Nephron (organoid): ENCODE measurements around the gene TIMM9.

Experiments used
- H3K27ac Mint-ChIP-seq, 3 experiments: 2 replicates each; pipeline ENCODE4 v1.8.0; 2020; ENCODE audit warnings: mixed read lengths in 3 of 3, mild to moderate bottlenecking in 2 of 3, moderate library complexity in 1 of 3
- H3K27me3 Mint-ChIP-seq: 2 replicates; pipeline ENCODE4 v1.8.0; 2021; ENCODE audit warnings: low read depth, mild to moderate bottlenecking, moderate library complexity, mixed read lengths
- H3K36me3 Mint-ChIP-seq: 2 replicates; pipeline ENCODE4 v1.8.0; 2020; ENCODE audit warnings: low read depth, mixed read lengths
- H3K4me1 Mint-ChIP-seq: 2 replicates; pipeline ENCODE4 v1.8.0; 2020; ENCODE audit warnings: mixed read lengths
- H3K4me3 Mint-ChIP-seq, 3 experiments: 2 replicates each; pipeline ENCODE4 v1.8.0; 2020; ENCODE audit warnings: mild to moderate bottlenecking in 3 of 3, mixed read lengths in 3 of 3, moderate library complexity in 2 of 3
- H3K9me3 Mint-ChIP-seq: 2 replicates; pipeline ENCODE4 v1.8.0; 2020; ENCODE audit warnings: mixed read lengths
- CTCF ChIP-seq, 3 experiments: fragments of 200-600 bp; sonication (generic); IDR thresholded peaks; one replicate each; pipeline ENCODE4 v1.5.0; 2021; ENCODE audit warnings: antibody characterized with exemption in 3 of 3; ENCODE audit not compliant: unreplicated experiment in 3 of 3

The TIMM9 gene

GRCh38 chr14:58415636-58416547, 11.4 kb downstream of the TIMM9 start:
- no peak overlapping the region for H3K4me3 Mint-ChIP-seq
- TF ChIP-seq CTCF (IDR thresholded peaks at IDR 0.05; ENCODE audit: unreplicated experiment in 3 of 3), result no peak
- H3K9me3 Mint-ChIP-seq, result peaks cover 8% of the 10 kb centered on the region
- peaks cover 72% of the 10 kb centered on the region for H3K36me3 Mint-ChIP-seq
- no peaks in the 10 kb centered on the region for H3K4me1 Mint-ChIP-seq
- no peaks in the 10 kb centered on the region for H3K27me3 Mint-ChIP-seq
- no peak overlapping the region for H3K27ac Mint-ChIP-seq

GRCh38 chr14:58414845-58415244, 12.5 kb downstream of the TIMM9 start:
- H3K27me3 Mint-ChIP-seq, result no peaks in the 10 kb centered on the region
- H3K36me3 Mint-ChIP-seq, result peaks cover 71% of the 10 kb centered on the region
- H3K27ac Mint-ChIP-seq, result no peak overlapping the region
- peaks cover 8% of the 10 kb centered on the region for H3K9me3 Mint-ChIP-seq
- no peak overlapping the region for H3K4me3 Mint-ChIP-seq
- TF ChIP-seq CTCF (IDR thresholded peaks at IDR 0.05; ENCODE audit: unreplicated experiment in 3 of 3), result no peak
- H3K4me1 Mint-ChIP-seq, result no peaks in the 10 kb centered on the region

- peaks cover 45% of the 10 kb centered on the region for H3K36me3 Mint-ChIP-seq
- no peaks in the 10 kb centered on the region for H3K27me3 Mint-ChIP-seq
- H3K27ac Mint-ChIP-seq, result peak overlapping the region in 2 of 3 experiments; percentile 21 to 74
- no peaks in the 10 kb centered on the region for H3K9me3 Mint-ChIP-seq
- no peak for TF ChIP-seq CTCF (IDR thresholded peaks at IDR 0.05; ENCODE audit: unreplicated experiment in 3 of 3)
- H3K4me3 Mint-ChIP-seq, result no peak overlapping the region
- peaks cover 6% of the 10 kb centered on the region for H3K4me1 Mint-ChIP-seq
Observed at GRCh38 chr14:58408681-58409215, 18.6 kb downstream of the TIMM9 start.

GRCh38 chr14:58401587-58401986, 25.7 kb downstream of the TIMM9 start:
- no peaks in the 10 kb centered on the region for H3K27me3 Mint-ChIP-seq
- H3K9me3 Mint-ChIP-seq, result no peaks in the 10 kb centered on the region
- peaks cover 10% of the 10 kb centered on the region for H3K36me3 Mint-ChIP-seq
- no peak for TF ChIP-seq CTCF (IDR thresholded peaks at IDR 0.05; ENCODE audit: unreplicated experiment in 3 of 3)
- no peaks in the 10 kb centered on the region for H3K4me1 Mint-ChIP-seq
- H3K4me3 Mint-ChIP-seq, result no peak overlapping the region
- no peak overlapping the region for H3K27ac Mint-ChIP-seq

GRCh38 chr14:58398895-58399294, 28.4 kb downstream of the TIMM9 start:
- no peak overlapping the region for H3K27ac Mint-ChIP-seq
- H3K9me3 Mint-ChIP-seq, result no peaks in the 10 kb centered on the region
- no peaks in the 10 kb centered on the region for H3K27me3 Mint-ChIP-seq
- no peak overlapping the region for H3K4me3 Mint-ChIP-seq
- H3K36me3 Mint-ChIP-seq, result peaks cover 3% of the 10 kb centered on the region
- peaks cover 4% of the 10 kb centered on the region for H3K4me1 Mint-ChIP-seq
- TF ChIP-seq CTCF (IDR thresholded peaks at IDR 0.05; ENCODE audit: unreplicated experiment in 3 of 3), result no peak
